Urothelium cell line (cell line): Measurements from ENCODE around the gene THRB.
"Not testable (repeated sequence)": the region's sequence is repeated elsewhere in the genome, so short reads cannot be mapped to it uniquely, and the experiment has no call there.

ENCODE experiments used
- DNase-seq: peaks from one replicate; pipeline ENCODE4 v3.0.0; 2011; ENCODE audit warnings: low spot score, mixed read lengths
- FAIRE-seq: peaks from 2 replicates; lab custom pipeline; 2011; peaks lifted over from hg19 to GRCh38; lab: Jason Lieb, UNC

The THRB gene

GRCh38 chr3:24410860-24411259 is 83.8 kb downstream of the THRB start:
- no peak for FAIRE-seq
- DNase-seq, result no peak

GRCh38 chr3:24407980-24408680 is 86.5 kb downstream of the THRB start:
- no peak for FAIRE-seq
- DNase-seq, result no peak

DNA sequence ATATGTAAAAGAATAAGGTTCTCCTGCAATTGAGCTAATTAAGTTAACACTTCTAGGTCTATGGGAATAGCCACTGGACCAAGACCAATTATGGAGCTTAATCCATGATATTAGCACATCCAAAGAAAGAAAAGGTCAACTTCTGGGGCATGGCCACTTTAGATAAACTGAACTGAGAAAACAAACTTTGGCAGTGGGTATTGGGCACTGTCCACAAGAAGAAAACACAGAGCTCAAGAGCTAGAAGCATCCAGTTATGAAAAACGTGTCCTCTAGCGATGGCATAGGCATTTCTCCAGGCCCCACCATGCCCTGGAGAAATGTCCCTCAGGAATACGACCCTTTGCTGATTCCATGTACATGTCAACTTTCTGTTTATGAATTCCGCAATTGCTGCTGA is 87.8 kb downstream of the THRB start:
- DNase-seq (no peak), FAIRE-seq (no peak)

DNA sequence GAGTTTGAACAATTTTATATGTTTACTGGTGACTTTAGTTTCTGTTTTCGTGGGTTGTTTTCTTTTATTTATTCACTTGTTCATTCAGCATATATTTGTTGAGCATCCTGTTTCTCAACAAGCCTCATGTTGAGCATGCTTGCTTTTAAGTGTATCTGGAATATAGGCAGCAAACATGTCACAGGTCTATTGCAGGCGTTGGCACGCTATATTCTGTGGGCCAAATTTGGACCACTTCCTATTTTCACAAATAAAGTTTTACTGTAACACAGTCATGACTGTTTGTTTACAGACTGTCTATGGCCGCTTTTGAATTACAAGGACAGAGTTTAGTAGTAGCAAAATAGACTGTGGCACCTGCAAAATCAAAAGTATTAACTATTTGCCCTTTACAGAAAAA is 89.6 kb downstream of the THRB start:
- no peak for FAIRE-seq
- DNase-seq, result no peak

DNA sequence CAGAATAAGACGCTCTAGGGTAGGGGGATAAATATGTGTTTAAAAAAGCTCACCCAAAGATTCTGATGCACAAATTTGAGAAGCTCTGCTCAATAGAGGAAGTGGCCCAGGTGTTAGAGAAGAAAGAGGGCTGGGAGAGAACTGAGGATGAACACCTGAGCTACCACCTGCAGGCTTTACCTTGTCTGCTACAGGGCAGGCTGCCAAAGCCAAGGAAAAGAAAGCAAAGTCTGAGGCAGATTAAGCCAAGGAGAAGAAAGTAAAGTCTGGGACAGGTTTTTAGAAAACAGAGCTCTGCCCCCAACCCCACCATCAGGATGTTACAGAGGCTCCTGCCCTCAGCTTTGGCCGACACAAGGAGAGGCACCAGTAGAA is 92.9 kb downstream of the THRB start:
- no peak for FAIRE-seq
- no peak for DNase-seq

DNA sequence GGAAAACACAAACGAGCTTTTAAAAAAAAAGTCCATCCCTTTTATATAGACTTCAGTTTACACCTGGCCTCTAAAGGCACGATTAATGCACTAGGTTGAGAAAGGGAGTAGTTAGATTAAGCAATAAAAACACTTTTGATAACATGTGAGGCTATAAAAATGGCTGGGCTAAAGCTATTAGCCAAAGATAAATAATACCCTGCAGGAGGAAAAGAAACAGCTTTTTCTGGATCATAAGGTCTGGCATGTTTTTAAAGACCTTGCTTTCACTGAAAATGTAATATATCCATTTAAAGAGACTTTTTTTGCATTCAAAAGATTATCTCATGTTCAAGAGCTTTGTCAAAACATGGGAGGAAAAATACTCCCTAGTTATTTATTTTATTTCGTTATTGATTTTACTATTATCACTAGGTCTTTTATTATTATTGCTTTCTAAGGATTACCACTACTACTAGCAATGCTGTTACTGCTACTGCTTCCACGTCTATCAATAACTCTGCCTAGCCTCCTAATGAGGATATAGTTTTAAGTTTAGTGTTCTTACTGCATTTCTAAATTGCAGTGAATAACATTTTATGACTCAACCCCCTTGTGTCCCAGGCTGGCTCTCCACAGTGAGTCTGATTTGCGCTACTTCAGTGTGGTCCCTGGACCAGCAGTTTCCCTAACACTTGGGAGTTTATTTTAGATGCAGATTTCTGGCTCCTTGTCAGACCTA is 93.4 kb downstream of the THRB start:
- no peak for DNase-seq
- FAIRE-seq, result no peak

- DNase-seq, result no peak
- FAIRE-seq, result no peak
Measured at GRCh38 chr3:24400450-24400849, 94.2 kb downstream of the THRB start.

GRCh38 chr3:24400015-24400414 is 94.6 kb downstream of the THRB start:
- DNase-seq (no peak), FAIRE-seq (no peak)

DNA sequence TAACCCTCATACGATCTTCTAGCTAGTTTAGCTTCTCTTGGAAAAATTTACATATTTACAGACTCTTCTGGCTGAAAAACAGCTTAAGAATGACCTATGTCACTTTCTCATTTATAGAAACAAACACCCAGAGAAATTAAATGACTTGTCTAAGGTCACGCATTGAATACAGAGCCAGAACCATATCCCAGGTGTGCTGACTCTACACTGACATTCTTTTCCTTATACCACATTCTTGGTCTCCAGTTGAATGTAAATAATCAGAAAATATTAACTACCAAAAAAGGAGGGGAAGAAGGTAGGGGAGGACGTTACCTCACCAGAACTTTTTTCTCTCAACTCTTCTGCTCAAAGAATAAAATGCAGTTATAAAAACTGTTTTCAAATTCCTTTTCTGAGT is 95.0 kb downstream of the THRB start:
- no peak for DNase-seq
- FAIRE-seq, result no peak

DNA sequence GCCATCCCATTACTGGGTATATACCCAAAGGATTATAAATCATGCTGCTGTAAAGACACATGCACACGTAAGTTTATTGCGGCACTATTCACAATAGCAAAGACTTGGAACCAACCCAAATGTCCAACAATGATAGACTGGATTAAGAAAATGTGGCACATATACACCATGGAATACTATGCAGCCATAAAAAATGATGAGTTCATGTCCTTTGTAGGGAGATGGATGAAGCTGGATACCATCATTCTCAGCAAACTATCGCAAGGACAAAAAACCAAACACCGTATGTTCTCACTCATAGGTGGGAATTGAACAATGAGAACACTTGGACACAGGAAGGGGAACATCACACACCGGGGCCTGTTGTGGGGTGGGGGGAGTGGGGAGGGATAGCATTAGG is 95.9 kb downstream of the THRB start:
- FAIRE-seq, DNase-seq: not testable (repeated sequence)

GRCh38 chr3:24396338-24396737 is 98.3 kb downstream of the THRB start:
- DNase-seq (no peak), FAIRE-seq (no peak)

GRCh38 chr3:24394754-24395153 is 99.9 kb downstream of the THRB start:
- no peak for DNase-seq

DNA sequence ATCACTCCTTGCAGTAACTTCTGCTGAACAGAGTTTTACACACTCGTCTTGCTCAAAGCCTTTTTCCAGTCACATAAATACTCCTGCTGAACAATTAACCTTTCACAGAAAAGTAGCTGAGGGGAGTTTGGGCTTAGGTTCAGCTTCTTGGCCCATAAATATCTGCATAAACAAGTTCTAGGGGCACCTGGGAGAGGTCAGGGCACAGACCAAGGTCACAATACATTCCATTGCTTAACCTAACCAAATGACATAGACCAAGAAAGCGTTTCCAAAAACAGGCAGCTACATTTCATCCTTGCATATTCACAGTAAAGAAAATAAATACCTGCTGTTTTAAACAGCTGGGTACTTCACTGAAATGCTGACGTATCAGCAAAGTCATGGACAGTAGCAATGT is 101.3 kb downstream of the THRB start:
- DNase-seq (no peak), FAIRE-seq (peak; percentile 23)

More at GRCh38 chr3:24394754-24395153, 99.9 kb downstream of the THRB start:
- FAIRE-seq, result no peak

GRCh38 chr3:24390169-24391130 is 104.2 kb downstream of the THRB start:
- DNase-seq, result no peak
- FAIRE-seq, result no peak

DNA sequence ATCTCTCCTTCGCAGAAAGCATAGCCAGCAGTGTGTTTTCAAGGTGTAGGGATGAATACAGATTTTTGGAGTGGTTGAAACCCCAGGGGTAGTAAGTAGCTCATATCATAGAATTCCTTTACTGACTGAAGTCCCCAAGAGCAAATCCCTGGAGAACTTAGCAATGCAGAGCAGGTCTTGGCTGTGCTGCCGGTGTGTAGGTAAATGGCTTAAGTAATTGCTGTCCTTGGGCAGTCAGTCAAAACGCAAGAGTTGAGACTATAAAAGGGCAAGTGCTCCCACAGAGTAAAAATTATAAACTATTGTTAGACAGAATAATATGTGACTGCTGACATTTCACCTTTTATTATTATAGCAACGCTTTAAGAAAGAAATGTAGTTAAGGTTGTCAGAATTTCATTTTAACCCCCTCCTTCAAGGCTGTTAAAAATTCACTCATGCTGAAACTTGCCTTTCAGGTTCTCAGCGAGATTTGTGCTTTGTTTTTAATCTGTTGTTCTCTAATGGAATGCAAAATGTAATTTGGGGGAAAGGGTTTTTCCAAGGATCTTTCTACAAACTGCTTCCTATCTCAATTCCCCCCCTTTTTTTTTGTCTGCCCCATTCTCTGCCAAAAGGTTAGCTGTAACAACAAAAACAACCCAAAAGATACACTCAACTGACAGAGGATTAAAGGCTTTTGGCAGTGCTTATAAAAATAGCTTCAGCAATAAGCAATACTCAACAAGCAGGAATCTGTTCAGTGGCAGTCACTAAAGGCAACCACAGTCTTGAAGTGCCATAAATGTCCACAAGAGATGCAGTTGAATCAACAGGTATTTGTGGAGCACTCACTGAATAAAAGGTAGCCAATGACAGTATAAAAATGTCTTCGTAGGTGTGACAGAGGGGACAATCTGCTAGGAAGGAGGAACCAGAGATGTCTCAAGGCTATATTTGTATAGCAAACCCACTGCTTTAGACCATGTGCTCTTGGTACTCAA is 105.3 kb downstream of the THRB start:
- FAIRE-seq (no peak), DNase-seq (no peak)

- FAIRE-seq (no peak), DNase-seq (no peak)
Measured at GRCh38 chr3:24388611-24389010, 106.0 kb downstream of the THRB start.

GRCh38 chr3:24388159-24388558 is 106.5 kb downstream of the THRB start:
- FAIRE-seq, result no peak
- DNase-seq, result no peak

GRCh38 chr3:24387493-24387892 is 107.2 kb downstream of the THRB start:
- FAIRE-seq, result no peak
- peak; percentile 27 for DNase-seq

- FAIRE-seq (no peak), DNase-seq (peak; percentile 36)
Measured at GRCh38 chr3:24387000-24387399, 107.7 kb downstream of the THRB start.

DNA sequence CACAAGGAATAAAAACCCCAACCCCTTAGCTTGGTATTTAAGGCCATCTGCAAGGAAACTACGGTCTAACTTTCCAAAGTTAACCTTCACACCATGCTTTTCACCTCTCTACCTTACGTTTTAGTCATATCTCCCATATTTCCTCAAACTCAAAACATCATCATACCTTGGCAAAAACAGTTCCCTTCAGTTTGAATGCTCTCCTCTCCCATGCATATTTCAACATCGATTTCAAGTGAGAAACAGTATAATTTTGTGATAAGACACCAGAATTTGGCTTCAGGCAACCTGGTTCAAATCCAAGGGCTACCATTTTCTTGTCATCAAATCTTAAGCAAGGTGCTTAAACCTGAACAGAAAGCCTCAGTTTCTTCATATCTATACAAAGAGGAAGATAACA is 108.2 kb downstream of the THRB start:
- FAIRE-seq (no peak), DNase-seq (no peak)
